ENCODE results near the gene DDX23.
A peak's percentile ranks its signal among the peaks of the same experiment; 100 is the strongest.

DDX23 gene

GRCh38 chr12:48800971-48801370 lies 51.0 kb downstream of the DDX23 start:
- no peak for DNase-seq

GRCh38 chr12:48800457-48800856 lies 51.5 kb downstream of the DDX23 start:
- DNase-seq, result no peak

- no peak for DNase-seq
Observed at GRCh38 chr12:48796976-48797375, 55.0 kb downstream of the DDX23 start.

GRCh38 chr12:48795550-48796455 lies 56.2 kb downstream of the DDX23 start:
- DNase-seq, result peak in 47 of 56 donors; percentile 7 to 83 (median 44)

- no peak for DNase-seq
Observed at GRCh38 chr12:48794870-48795269, 57.1 kb downstream of the DDX23 start.

GRCh38 chr12:48793696-48794095 lies 58.3 kb downstream of the DDX23 start:
- no peak for DNase-seq

GRCh38 chr12:48789858-48790326 lies 62.1 kb downstream of the DDX23 start:
- peak in 1 of 56 donors; percentile 2 for DNase-seq

- peak in 52 of 56 donors; percentile 6 to 73 (median 38) for DNase-seq
Observed at GRCh38 chr12:48788854-48789775, 62.8 kb downstream of the DDX23 start, which contains the start of gene ADCY6. TSS of gene ADCY6 (minus strand) at chr12:48789089. CDS start at chr12:48783434, 5,655 bp downstream.

GRCh38 chr12:48788524-48788853 lies 63.5 kb downstream of the DDX23 start:
- peak in 3 of 56 donors; percentile 4 to 34 (median 22) for DNase-seq

GRCh38 chr12:48787791-48788523 lies 64.0 kb downstream of the DDX23 start:
- DNase-seq, result no peak

GRCh38 chr12:48786591-48787544 lies 65.1 kb downstream of the DDX23 start:
- no peak for DNase-seq

GRCh38 chr12:48783432-48783831 lies 68.5 kb downstream of the DDX23 start:
- DNase-seq, result no peak

- no peak for DNase-seq
Observed at GRCh38 chr12:48782457-48783395, 69.2 kb downstream of the DDX23 start.

GRCh38 chr12:48781750-48782456 lies 70.1 kb downstream of the DDX23 start:
- DNase-seq, result no peak

GRCh38 chr12:48780381-48781025 lies 71.5 kb downstream of the DDX23 start:
- no peak for DNase-seq

- no peak for DNase-seq
Observed at GRCh38 chr12:48779869-48780268, 72.1 kb downstream of the DDX23 start.
